Prostate gland (tissue), 2 donors: ENCODE results near the gene PCIF1.

Experiments
- POLR2A ChIP-seq: fragments of 450-650 bp; IDR thresholded peaks from one replicate; pipeline ENCODE4 v1.6.1; 2016; ENCODE audit warnings: antibody characterized with exemption, mild to moderate bottlenecking
- POLR2AphosphoS5 ChIP-seq: sonication (generic); formaldehyde crosslinking; IDR thresholded peaks from one replicate; pipeline ENCODE4 v1.6.1; 2017; ENCODE audit warnings: antibody characterized with exemption
- TF ChIP-seq, protein P1 (sequence below), 4 experiments: fragments of 200-600 bp in 2 of 4; fragments of 450-650 bp in 2 of 4; sonication (generic) in 2 of 4; IDR thresholded peaks; 1 replicate in 3 of 4; 2 replicates in 1 of 4; pipeline ENCODE4 v1.5.1; 2016 to 2019; ENCODE audit warnings: antibody characterized with exemption in 4 of 4, mild to moderate bottlenecking in 2 of 4, moderate library complexity in 2 of 4

GRCh38 chr20:45949542-45950329 lies 15.3 kb downstream of the PCIF1 start:
- TF ChIP-seq, protein P1, sequence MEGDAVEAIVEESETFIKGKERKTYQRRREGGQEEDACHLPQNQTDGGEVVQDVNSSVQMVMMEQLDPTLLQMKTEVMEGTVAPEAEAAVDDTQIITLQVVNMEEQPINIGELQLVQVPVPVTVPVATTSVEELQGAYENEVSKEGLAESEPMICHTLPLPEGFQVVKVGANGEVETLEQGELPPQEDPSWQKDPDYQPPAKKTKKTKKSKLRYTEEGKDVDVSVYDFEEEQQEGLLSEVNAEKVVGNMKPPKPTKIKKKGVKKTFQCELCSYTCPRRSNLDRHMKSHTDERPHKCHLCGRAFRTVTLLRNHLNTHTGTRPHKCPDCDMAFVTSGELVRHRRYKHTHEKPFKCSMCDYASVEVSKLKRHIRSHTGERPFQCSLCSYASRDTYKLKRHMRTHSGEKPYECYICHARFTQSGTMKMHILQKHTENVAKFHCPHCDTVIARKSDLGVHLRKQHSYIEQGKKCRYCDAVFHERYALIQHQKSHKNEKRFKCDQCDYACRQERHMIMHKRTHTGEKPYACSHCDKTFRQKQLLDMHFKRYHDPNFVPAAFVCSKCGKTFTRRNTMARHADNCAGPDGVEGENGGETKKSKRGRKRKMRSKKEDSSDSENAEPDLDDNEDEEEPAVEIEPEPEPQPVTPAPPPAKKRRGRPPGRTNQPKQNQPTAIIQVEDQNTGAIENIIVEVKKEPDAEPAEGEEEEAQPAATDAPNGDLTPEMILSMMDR (IDR thresholded peaks at IDR 0.05): no peak
- no peak for TF ChIP-seq POLR2A
- no peak for TF ChIP-seq POLR2AphosphoS5
